SK-N-SH (cell line): ENCODE results near the gene SLAMF8. TPM values are rescaled to one million over a fixed set of nuclear protein-coding genes. Genes with fewer than 3 reads are reported as not detected.

ENCODE experiments used
- CTCF ChIA-PET: fragments of 300-600, 350-600 bp; formaldehyde crosslinking; extraction: SDS; loops from one replicate; lab custom pipeline; 2021; lab: Yijun Ruan, JAX
- POLR2A ChIA-PET: fragments of 350-600 bp; sonication (Branson Sonifier 250); formaldehyde crosslinking; extraction: SDS; loops from one replicate; lab custom pipeline; 2020; ENCODE audit warnings: antibody characterized with exemption, inconsistent platforms; lab: Yijun Ruan, JAX
- DNase-seq: peaks from one replicate; pipeline ENCODE4 v3.0.0; 2012
- H2AFZ ChIP-seq: fragments of 200-600 bp; sonication (generic); 2 replicates; pipeline ENCODE4 v1.8.1; 2016; ENCODE audit warnings: antibody characterized with exemption, mild to moderate bottlenecking, low read depth
- H3F3A ChIP-seq: fragments of 200-600 bp; sonication (generic); replicated peaks from 2 replicates; pipeline ENCODE3; 2016; ENCODE audit warnings: antibody characterized with exemption, mild to moderate bottlenecking; ENCODE audit not compliant: insufficient read depth
- H3K27ac ChIP-seq, 2 experiments: fragments of 200-500 bp in 1 of 2; fragments of 200-600 bp in 1 of 2; sonication (Bioruptor generic) in 1 of 2; sonication (generic), shearing (Covaris generic) in 1 of 2; 2 replicates each; pipeline versions ENCODE4 v1.5.1 to v1.6.1; 2014 to 2016; ENCODE audit warnings: low read depth in 2 of 2, inconsistent platforms in 1 of 2, low read length in 1 of 2, mild to moderate bottlenecking in 1 of 2, mixed read lengths in 1 of 2
- H3K27me3 ChIP-seq: fragments of 200-600 bp; sonication (generic), shearing (Covaris generic); 2 replicates; pipeline ENCODE4 v1.6.1; 2016; ENCODE audit warnings: mixed run types; ENCODE audit not compliant: insufficient read depth
- H3K36me3 ChIP-seq, 2 experiments: fragments of 200-500 bp in 1 of 2; fragments of 200-600 bp in 1 of 2; sonication (Bioruptor generic) in 1 of 2; sonication (generic) in 1 of 2; replicated peaks in 1 of 2; 2 replicates each; pipeline versions ENCODE3 to v1.5.1; 2014 to 2016; ENCODE audit warnings: low read length in 1 of 2, mild to moderate bottlenecking in 1 of 2; ENCODE audit not compliant: insufficient read depth in 2 of 2, control insufficient read depth in 1 of 2
- H3K4me1 ChIP-seq, 2 experiments: fragments of 200-500 bp in 1 of 2; fragments of 200-600 bp in 1 of 2; sonication (Bioruptor generic) in 1 of 2; sonication (generic), shearing (Covaris generic) in 1 of 2; 2 replicates each; pipeline versions ENCODE4 v1.5.1 to v1.6.1; 2014 to 2016; ENCODE audit warnings: low read depth in 1 of 2, low read length in 1 of 2, mixed run types in 1 of 2; ENCODE audit not compliant: insufficient read depth in 2 of 2, control insufficient read depth in 1 of 2
- H3K4me2 ChIP-seq: fragments of 200-600 bp; sonication (generic), shearing (Covaris generic); 2 replicates; pipeline ENCODE4 v1.6.1; 2017; ENCODE audit warnings: mixed run types
- H3K4me3 ChIP-seq, 2 experiments: fragments of 200-500 bp in 1 of 2; fragments of 200-600 bp in 1 of 2; sonication (Bioruptor generic) in 1 of 2; sonication (generic), shearing (Covaris generic) in 1 of 2; 2 replicates each; pipeline versions ENCODE4 v1.5.1 to v1.8.1; 2014 to 2016; ENCODE audit warnings: low read depth in 2 of 2, inconsistent platforms in 1 of 2, low read length in 1 of 2, mild to moderate bottlenecking in 1 of 2, mixed read lengths in 1 of 2, moderate library complexity in 1 of 2
- H3K79me2 ChIP-seq: fragments of 200-600 bp; sonication (generic); 2 replicates; pipeline ENCODE4 v1.8.1; 2017; ENCODE audit warnings: mild to moderate bottlenecking; ENCODE audit not compliant: insufficient read depth
- H3K9ac ChIP-seq: fragments of 200-600 bp; sonication (generic); 2 replicates; pipeline ENCODE4 v1.6.1; 2017; ENCODE audit warnings: mixed run types
- H3K9me2 ChIP-seq: fragments of 200-600 bp; sonication (generic); 2 replicates; pipeline ENCODE4 v1.6.1; 2017; ENCODE audit warnings: mixed run types
- H3K9me3 ChIP-seq: fragments of 200-600 bp; sonication (generic); 2 replicates; pipeline ENCODE4 v1.6.1; 2017; ENCODE audit warnings: mixed run types, mild to moderate bottlenecking, moderate library complexity
- H4K20me1 ChIP-seq: fragments of 200-600 bp; sonication (generic); 2 replicates; pipeline ENCODE4 v1.6.1; 2017; ENCODE audit warnings: mild to moderate bottlenecking, mixed run types; ENCODE audit not compliant: insufficient read depth
- CTCF ChIP-seq: fragments of 200-600 bp; sonication (generic); IDR thresholded peaks from 2 replicates; pipeline ENCODE4 v1.6.1; 2017; ENCODE audit warnings: antibody characterized with exemption, mild to moderate bottlenecking, moderate library complexity
- EZH2phosphoT487 ChIP-seq: fragments of 200-600 bp; sonication (generic); IDR thresholded peaks from 2 replicates; pipeline ENCODE4 v1.6.1; 2017; ENCODE audit warnings: low read depth, mixed run types, mild to moderate bottlenecking, antibody characterized with exemption, moderate library complexity, borderline replicate concordance
- FOSL2 ChIP-seq: IDR thresholded peaks from 2 replicates; pipeline ENCODE4 v1.4.0; 2012; ENCODE audit warnings: low read depth, mild to moderate bottlenecking, moderate library complexity, borderline replicate concordance
- FOXJ3 ChIP-seq: sonication (generic); formaldehyde crosslinking; IDR thresholded peaks from 2 replicates; pipeline ENCODE4 v1.5.1; 2020; ENCODE audit warnings: mild to moderate bottlenecking, missing genetic modification reagents
- GABPA ChIP-seq: IDR thresholded peaks from 2 replicates; pipeline ENCODE4 v1.4.0; 2012; ENCODE audit warnings: low read depth, mild to moderate bottlenecking
- GATA2 ChIP-seq: sonication (generic); formaldehyde crosslinking; IDR thresholded peaks from 2 replicates; pipeline ENCODE4 v1.5.0; 2020; ENCODE audit warnings: mild to moderate bottlenecking, missing genetic modification reagents
- JUND ChIP-seq: IDR thresholded peaks from 2 replicates; pipeline ENCODE4 v1.4.0; 2012
- MAX ChIP-seq: IDR thresholded peaks from 2 replicates; pipeline ENCODE4 v1.4.0; 2012; ENCODE audit warnings: low read depth
- MXI1 ChIP-seq: IDR thresholded peaks from 2 replicates; pipeline ENCODE4 v1.6.1; 2012; ENCODE audit warnings: mild to moderate bottlenecking, low read depth, low read length, improper control_type of control experiment
- NFIC ChIP-seq: IDR thresholded peaks from 2 replicates; pipeline ENCODE4 v1.4.0; 2012; ENCODE audit warnings: borderline replicate concordance
- NRF1 ChIP-seq: IDR thresholded peaks from 2 replicates; pipeline ENCODE4 v1.6.1; 2012; ENCODE audit warnings: low read depth, mild to moderate bottlenecking, low read length
- POLR2AphosphoS5 ChIP-seq: IDR thresholded peaks from 2 replicates; pipeline ENCODE4 v1.6.1; 2012; ENCODE audit warnings: low read depth, low read length
- SMC3 ChIP-seq: IDR thresholded peaks from 2 replicates; pipeline ENCODE4 v1.6.1; 2012; ENCODE audit warnings: low read depth, low read length, improper control_type of control experiment
- TAF1 ChIP-seq: IDR thresholded peaks from 2 replicates; pipeline ENCODE4 v1.6.1; 2012; ENCODE audit warnings: low read depth, mild to moderate bottlenecking, low read length, moderate library complexity, borderline replicate concordance
- YY1 ChIP-seq: IDR thresholded peaks from 2 replicates; pipeline ENCODE4 v1.4.0; 2012; ENCODE audit warnings: low read depth, mild to moderate bottlenecking
- WGBS: methylation state at CpG from one replicate; pipeline ENCODE4 v1.1.6; 2017; ENCODE audit warnings: low lambda C conversion rate; 5-methylcytosine and 5-hydroxymethylcytosine counted together
- polyA plus RNA-seq, 3 experiments: library from polyadenylated mRNA; depleted of rRNA; stranded (reverse); fragments of >200 nt; gene quantifications; 2 replicates each; pipeline ENCODE4 v1.2.3, GENCODE V29; 2012
- TF ChIP-seq, protein P1 (sequence below): IDR thresholded peaks from 2 replicates; pipeline ENCODE4 v1.4.0; 2012; ENCODE audit warnings: low read depth, borderline replicate concordance

The SLAMF8 gene
- polyA plus RNA-seq, 1 of the 3 experiments (the other 2 are of a cell fraction), result not detected

DNA sequence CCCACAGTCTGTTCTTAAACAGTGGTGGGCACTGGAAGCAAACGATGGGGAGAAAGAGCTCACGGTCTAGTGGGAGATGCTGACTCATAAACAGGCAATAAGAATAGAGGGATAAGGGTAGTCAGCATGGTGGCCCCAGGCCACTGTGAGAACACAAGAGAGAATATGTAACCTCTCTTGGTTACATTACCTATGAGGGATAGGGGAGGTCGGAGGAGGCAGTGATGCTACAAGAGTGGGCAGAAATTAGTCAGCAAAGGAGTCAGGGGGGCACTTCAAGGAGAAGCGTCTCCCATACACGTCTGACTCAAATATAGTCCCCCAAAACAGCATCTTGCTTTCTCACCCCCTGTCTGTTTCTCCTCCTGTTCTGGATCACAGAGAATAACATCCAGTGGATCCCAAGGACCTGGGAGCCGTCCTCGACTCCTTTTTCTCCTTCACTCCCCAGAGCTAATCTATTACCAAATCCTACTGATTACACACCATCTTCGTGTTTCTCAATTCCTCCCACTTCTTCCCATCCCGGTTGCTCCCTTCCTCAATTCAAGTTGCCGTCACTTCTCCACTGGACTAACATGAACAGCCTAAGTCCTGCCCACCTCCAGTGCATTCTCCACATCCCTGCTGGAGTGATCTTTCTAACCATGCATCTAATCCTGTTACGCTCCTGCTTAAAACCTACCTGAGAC lies 2.1 kb downstream of the SLAMF8 start:
- Histone ChIP-seq H3K4me3 (no peak overlapping the region), H3K27ac (no peak overlapping the region), H3K9me3 (no peaks in the 10 kb centered on the region), H3K27me3 (no peaks in the 10 kb centered on the region), H3K79me2 (no peaks in the 10 kb centered on the region), H3K4me2 (no peak overlapping the region), H3K9ac (no peak overlapping the region), H2AFZ (no peak overlapping the region), H3K9me2 (no peaks in the 10 kb centered on the region), H3K4me1 (peaks cover 13 to 14% of the 10 kb centered on the region in 2 experiments; a peak in 2 of 4 replicates), H3K36me3 (no peaks in the 10 kb centered on the region), H3F3A (no peaks in the 10 kb centered on the region), H4K20me1 (no peaks in the 10 kb centered on the region)
- TF ChIP-seq SMC3, result no peak
- TF ChIP-seq GABPA, result no peak
- no peak for TF ChIP-seq CTCF
- TF ChIP-seq FOSL2, result no peak
- no peak for TF ChIP-seq NRF1
- no peak for TF ChIP-seq TAF1
- TF ChIP-seq JUND, result no peak
- TF ChIP-seq NFIC, result no peak
- TF ChIP-seq MXI1, result no peak
- no peak for TF ChIP-seq POLR2AphosphoS5
- TF ChIP-seq FOXJ3 (CRISPR knock-in tag), result no peak
- TF ChIP-seq MAX, result no peak
- no peak for TF ChIP-seq EZH2phosphoT487
- no peak for TF ChIP-seq GATA2 (CRISPR knock-in tag)
- TF ChIP-seq YY1, result no peak
- TF ChIP-seq, protein P1, sequence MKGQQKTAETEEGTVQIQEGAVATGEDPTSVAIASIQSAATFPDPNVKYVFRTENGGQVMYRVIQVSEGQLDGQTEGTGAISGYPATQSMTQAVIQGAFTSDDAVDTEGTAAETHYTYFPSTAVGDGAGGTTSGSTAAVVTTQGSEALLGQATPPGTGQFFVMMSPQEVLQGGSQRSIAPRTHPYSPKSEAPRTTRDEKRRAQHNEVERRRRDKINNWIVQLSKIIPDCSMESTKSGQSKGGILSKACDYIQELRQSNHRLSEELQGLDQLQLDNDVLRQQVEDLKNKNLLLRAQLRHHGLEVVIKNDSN, result no peak
- ChIA-PET POLR2A (no interaction called here), CTCF (interaction anchor here (3.5 to 8.8 kb wide), 2 partner anchors 30 to 62 kb away, joined by 12 to 41 read pairs; no protein-coding TSS in a partner anchor)
- 88% methylated on average over 11 of the region's 11 CpGs for WGBS
- no peak for DNase-seq
